ENCODE measurements around the gene GAS2.
A peak's percentile ranks its signal among the peaks of the same experiment; 100 is the strongest.

GAS2 gene

GRCh38 chr11:22808571-22809197, 142.3 kb downstream of the GAS2 start:
- H3K4me3 Mint-ChIP-seq: no peak overlapping the region
- no peaks in the 10 kb centered on the region for H3K4me1 Mint-ChIP-seq (ENCODE audit: low read depth)
- DNase-seq: no peak
- peaks cover 4% of the 10 kb centered on the region for H3K27me3 Mint-ChIP-seq
- H3K36me3 Mint-ChIP-seq (ENCODE audit: low read depth): peaks cover 6% of the 10 kb centered on the region
- H3K27ac Mint-ChIP-seq: no peak overlapping the region
- H3K9me3 Mint-ChIP-seq: peaks cover 8% of the 10 kb centered on the region

GRCh38 chr11:22809893-22810292, 143.5 kb downstream of the GAS2 start:
- no peak for DNase-seq
- peaks cover 6% of the 10 kb centered on the region for H3K36me3 Mint-ChIP-seq (ENCODE audit: low read depth)
- H3K27ac Mint-ChIP-seq: no peak overlapping the region
- H3K9me3 Mint-ChIP-seq: peaks cover 8% of the 10 kb centered on the region
- peaks cover 4% of the 10 kb centered on the region for H3K27me3 Mint-ChIP-seq
- no peak overlapping the region for H3K4me3 Mint-ChIP-seq
- H3K4me1 Mint-ChIP-seq (ENCODE audit: low read depth): no peaks in the 10 kb centered on the region

GRCh38 chr11:22822203-22822602, 155.8 kb downstream of the GAS2 start:
- Mint-ChIP-seq H3K36me3 (ENCODE audit: low read depth) (peaks cover 91% of the 10 kb centered on the region), H3K27me3 (no peaks in the 10 kb centered on the region)

GRCh38 chr11:22828373-22828772, 162.0 kb downstream of the GAS2 start:
- Mint-ChIP-seq H3K27ac (peak overlapping the region; percentile 47), H3K9me3 (no peaks in the 10 kb centered on the region), H3K4me3 (peak overlapping the region; percentile 91), H3K4me1 (ENCODE audit: low read depth) (peaks cover 14% of the 10 kb centered on the region), H3K27me3 (no peaks in the 10 kb centered on the region), H3K36me3 (ENCODE audit: low read depth) (peaks cover 43% of the 10 kb centered on the region)
- DNase-seq: no peak

More at GRCh38 chr11:22822203-22822602, 155.8 kb downstream of the GAS2 start:
- DNase-seq: no peak
- peaks cover 11% of the 10 kb centered on the region for H3K9me3 Mint-ChIP-seq
- no peak overlapping the region for H3K27ac Mint-ChIP-seq
- H3K4me3 Mint-ChIP-seq: no peak overlapping the region
- peaks cover 1% of the 10 kb centered on the region for H3K4me1 Mint-ChIP-seq (ENCODE audit: low read depth)

- no peaks in the 10 kb centered on the region for H3K27me3 Mint-ChIP-seq
- H3K4me3 Mint-ChIP-seq: peak within 1 kb of the TSS; percentile 91
- peak within 1 kb of the TSS; percentile 93 for H3K27ac Mint-ChIP-seq
- H3K4me1 Mint-ChIP-seq (ENCODE audit: low read depth): peaks cover 14% of the 10 kb centered on the region
- DNase-seq: peak; percentile 95
- peaks cover 34% of the 10 kb centered on the region for H3K36me3 Mint-ChIP-seq (ENCODE audit: low read depth)
- H3K9me3 Mint-ChIP-seq: no peaks in the 10 kb centered on the region
Measured at GRCh38 chr11:22829231-22830081, 163.0 kb downstream of the GAS2 start, which contains the start of gene SVIP. Gene SVIP (minus strand): TSS chr11:22829801. CDS start chr11:22829748, 53 bp downstream.

- H3K36me3 Mint-ChIP-seq (ENCODE audit: low read depth): peaks cover 28% of the 10 kb centered on the region
- H3K9me3 Mint-ChIP-seq: no peaks in the 10 kb centered on the region
- peaks cover 14% of the 10 kb centered on the region for H3K4me1 Mint-ChIP-seq (ENCODE audit: low read depth)
- no peaks in the 10 kb centered on the region for H3K27me3 Mint-ChIP-seq
- peak overlapping the region; percentile 91 for H3K4me3 Mint-ChIP-seq
- peak overlapping the region; percentile 63 for H3K27ac Mint-ChIP-seq
- DNase-seq: no peak
Measured at GRCh38 chr11:22830082-22830414, 163.6 kb downstream of the GAS2 start.

GRCh38 chr11:22832315-22833015, 166.1 kb downstream of the GAS2 start:
- peaks cover 13% of the 10 kb centered on the region for H3K4me1 Mint-ChIP-seq (ENCODE audit: low read depth)
- no peak for DNase-seq
- H3K4me3 Mint-ChIP-seq: no peak overlapping the region
- H3K9me3 Mint-ChIP-seq: no peaks in the 10 kb centered on the region
- H3K27ac Mint-ChIP-seq: no peak overlapping the region
- peaks cover 11% of the 10 kb centered on the region for H3K36me3 Mint-ChIP-seq (ENCODE audit: low read depth)
- H3K27me3 Mint-ChIP-seq: no peaks in the 10 kb centered on the region

GRCh38 chr11:22846726-22847125, 180.3 kb downstream of the GAS2 start:
- DNase-seq: no peak
- no peaks in the 10 kb centered on the region for H3K36me3 Mint-ChIP-seq (ENCODE audit: low read depth)
- H3K4me3 Mint-ChIP-seq: no peak overlapping the region
- no peaks in the 10 kb centered on the region for H3K4me1 Mint-ChIP-seq (ENCODE audit: low read depth)
- no peak overlapping the region for H3K27ac Mint-ChIP-seq
- H3K9me3 Mint-ChIP-seq: no peaks in the 10 kb centered on the region
- no peaks in the 10 kb centered on the region for H3K27me3 Mint-ChIP-seq

- Mint-ChIP-seq H3K27ac (no peak overlapping the region), H3K4me1 (ENCODE audit: low read depth) (no peaks in the 10 kb centered on the region), H3K4me3 (no peak overlapping the region), H3K9me3 (peaks cover 3% of the 10 kb centered on the region), H3K27me3 (no peaks in the 10 kb centered on the region), H3K36me3 (ENCODE audit: low read depth) (no peaks in the 10 kb centered on the region)
- DNase-seq: no peak
Measured at GRCh38 chr11:22851477-22851876, 185.1 kb downstream of the GAS2 start.

- H3K4me1 Mint-ChIP-seq (ENCODE audit: low read depth): no peaks in the 10 kb centered on the region
- no peaks in the 10 kb centered on the region for H3K9me3 Mint-ChIP-seq
- H3K27ac Mint-ChIP-seq: no peak overlapping the region
- no peaks in the 10 kb centered on the region for H3K27me3 Mint-ChIP-seq
- H3K4me3 Mint-ChIP-seq: no peak overlapping the region
- no peaks in the 10 kb centered on the region for H3K36me3 Mint-ChIP-seq (ENCODE audit: low read depth)
- no peak for DNase-seq
Measured at GRCh38 chr11:22859756-22860155, 193.3 kb downstream of the GAS2 start.

GRCh38 chr11:22860241-22860640, 193.8 kb downstream of the GAS2 start, which contains the start of gene CCDC179:
Gene CCDC179 (minus strand): TSS chr11:22860474. CDS start chr11:22860421, 53 bp downstream.
- Mint-ChIP-seq H3K9me3 (no peaks in the 10 kb centered on the region), H3K27ac (no peak within 1 kb of the TSS), H3K27me3 (no peaks in the 10 kb centered on the region), H3K36me3 (ENCODE audit: low read depth) (no peaks in the 10 kb centered on the region), H3K4me1 (ENCODE audit: low read depth) (no peaks in the 10 kb centered on the region), H3K4me3 (no peak within 1 kb of the TSS)
- DNase-seq: no peak
